Cardiac muscle cell (in vitro differentiated cells and primary cell): Measurements from ENCODE around the gene ANKK1. TPM values are rescaled to one million over a fixed set of nuclear protein-coding genes. Genes with fewer than 3 reads are reported as not detected.

Experiments
- DNase-seq, 2 donors: peaks; one replicate each; pipeline versions ENCODE4 v3.0.0 to v3.0.0-alpha.2; 2010 to 2017; ENCODE audit warnings: low read depth in 1 of 2, low spot score in 1 of 2
- H3K27ac ChIP-seq: fragments of 200-600 bp; sonication (generic); 2 replicates; pipeline ENCODE4 v1.5.1; 2016
- H3K27me3 ChIP-seq: fragments of 200-600 bp; sonication (generic); 2 replicates; pipeline ENCODE4 v1.6.0; 2016; ENCODE audit warnings: control low read depth
- H3K36me3 ChIP-seq: fragments of 200-600 bp; sonication (generic); 2 replicates; pipeline ENCODE4 v1.5.1; 2016; ENCODE audit warnings: control low read depth
- H3K4me1 ChIP-seq: fragments of 200-600 bp; sonication (generic); 2 replicates; pipeline ENCODE4 v1.8.1; 2017; ENCODE audit warnings: low read depth, mild to moderate bottlenecking, mixed run types
- H3K4me3 ChIP-seq: fragments of 200-600 bp; sonication (generic); 2 replicates; pipeline ENCODE4 v1.5.1; 2016; ENCODE audit warnings: mild to moderate bottlenecking
- H3K9me3 ChIP-seq: fragments of 200-600 bp; sonication (generic); 2 replicates; pipeline ENCODE4 v1.5.1; 2017; ENCODE audit warnings: low read depth, mild to moderate bottlenecking, control low read depth
- CTCF ChIP-seq: IDR thresholded peaks from 2 replicates; pipeline ENCODE4 v1.5.1; 2012; ENCODE audit warnings: low read depth, mild to moderate bottlenecking, low read length
- polyA plus RNA-seq: library from polyadenylated mRNA; unstranded; fragments of >200 nt; fragmentation: Nextera tagmentation; extraction: Ambion mirVana; gene quantifications from 2 replicates; pipeline ENCODE4 v1.2.1, GENCODE V29; 2016
- total RNA-seq: library from RNA; depleted of rRNA; stranded (reverse); fragments of >200 nt; gene quantifications from 2 replicates; pipeline ENCODE4 v1.2.3, GENCODE V29; 2016

ANKK1 gene
- total and polyA plus RNA-seq, 2 experiments from 2014 or later: 0.09 TPM; not detected in 1

- no peak for DNase-seq
- TF ChIP-seq CTCF: no peak
- Histone ChIP-seq H3K27ac (no peak overlapping the region), H3K4me3 (no peak overlapping the region), H3K9me3 (no peaks in the 10 kb centered on the region), H3K27me3 (no peaks in the 10 kb centered on the region), H3K4me1 (no peaks in the 10 kb centered on the region), H3K36me3 (no peaks in the 10 kb centered on the region)
These were observed 20.6 kb downstream of the ANKK1 start for GRCh38 chr11:113408206-113408605.

- DNase-seq: no peak
- no peak overlapping the region for H3K27ac ChIP-seq
- H3K4me1 ChIP-seq: no peaks in the 10 kb centered on the region
- H3K27me3 ChIP-seq: no peaks in the 10 kb centered on the region
- TF ChIP-seq CTCF: no peak
- no peaks in the 10 kb centered on the region for H3K9me3 ChIP-seq
- H3K36me3 ChIP-seq: no peaks in the 10 kb centered on the region
- no peak overlapping the region for H3K4me3 ChIP-seq
These were observed 21.3 kb downstream of the ANKK1 start for GRCh38 chr11:113408887-113409286.

GRCh38 chr11:113409526-113409925 is 21.9 kb downstream of the ANKK1 start:
- Histone ChIP-seq H3K27me3 (no peaks in the 10 kb centered on the region), H3K27ac (no peak overlapping the region), H3K4me3 (no peak overlapping the region), H3K36me3 (no peaks in the 10 kb centered on the region), H3K9me3 (no peaks in the 10 kb centered on the region), H3K4me1 (no peaks in the 10 kb centered on the region)
- no peak for DNase-seq
- TF ChIP-seq CTCF: no peak

GRCh38 chr11:113410414-113411135 is 23.0 kb downstream of the ANKK1 start:
- Histone ChIP-seq H3K27ac (no peak overlapping the region), H3K4me1 (no peaks in the 10 kb centered on the region), H3K27me3 (no peaks in the 10 kb centered on the region), H3K9me3 (no peaks in the 10 kb centered on the region), H3K4me3 (no peak overlapping the region), H3K36me3 (no peaks in the 10 kb centered on the region)
- DNase-seq: no peak
- no peak for TF ChIP-seq CTCF

- no peaks in the 10 kb centered on the region for H3K36me3 ChIP-seq
- H3K4me3 ChIP-seq: no peak overlapping the region
- DNase-seq: no peak
- no peaks in the 10 kb centered on the region for H3K9me3 ChIP-seq
- no peak overlapping the region for H3K27ac ChIP-seq
- TF ChIP-seq CTCF: no peak
- H3K4me1 ChIP-seq: no peaks in the 10 kb centered on the region
- no peaks in the 10 kb centered on the region for H3K27me3 ChIP-seq
These were observed 24.0 kb downstream of the ANKK1 start for GRCh38 chr11:113411536-113411935.
